ENCODE measurements around the gene DDX11. TPM values are rescaled to one million over a fixed set of nuclear protein-coding genes. Genes with fewer than 3 reads are reported as not detected.
"Not testable (repeated sequence)": the region's sequence is repeated elsewhere in the genome, so short reads cannot be mapped to it uniquely, and the experiment has no call there.

DDX11 gene
- polyA plus RNA-seq, 12 donors: 20.6 to 52.2 (median 30.5) TPM; not detected in 1

DNA sequence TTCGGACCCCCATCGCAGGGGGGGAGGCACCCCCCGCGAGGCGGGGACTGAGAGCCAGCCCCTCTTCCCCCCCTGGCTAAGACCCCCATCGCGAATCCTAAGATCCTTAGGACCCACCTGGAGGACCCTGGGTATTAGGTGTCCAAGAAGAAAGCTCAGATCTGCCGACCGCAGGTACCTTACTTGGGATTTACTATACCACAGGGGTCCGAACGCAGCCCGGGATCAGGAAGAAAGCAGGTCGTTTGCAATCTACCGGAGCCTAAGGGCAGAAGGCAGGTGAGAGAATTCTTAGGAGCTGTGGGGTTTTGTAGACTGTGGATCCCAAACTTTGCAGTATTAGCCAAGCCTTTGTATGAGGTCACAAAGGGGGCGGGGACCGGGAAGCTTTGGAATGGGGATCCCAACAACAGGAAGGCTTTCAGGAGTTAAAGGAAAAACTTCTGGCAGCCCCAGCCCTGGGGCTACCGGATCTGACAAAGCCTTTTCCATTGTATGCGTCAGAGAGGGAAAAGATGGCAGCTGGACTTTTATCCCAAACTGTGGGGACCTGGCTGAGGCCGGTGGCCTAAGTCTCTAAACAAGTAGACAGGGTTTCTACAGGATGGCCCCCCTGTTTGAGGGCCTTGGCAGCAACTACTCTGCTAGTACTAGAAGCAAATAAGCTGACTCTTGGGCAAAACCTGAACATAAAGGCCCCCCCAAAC is 47.5 kb downstream of the DDX11 start:
- not testable (repeated sequence) for DNase-seq

DNA sequence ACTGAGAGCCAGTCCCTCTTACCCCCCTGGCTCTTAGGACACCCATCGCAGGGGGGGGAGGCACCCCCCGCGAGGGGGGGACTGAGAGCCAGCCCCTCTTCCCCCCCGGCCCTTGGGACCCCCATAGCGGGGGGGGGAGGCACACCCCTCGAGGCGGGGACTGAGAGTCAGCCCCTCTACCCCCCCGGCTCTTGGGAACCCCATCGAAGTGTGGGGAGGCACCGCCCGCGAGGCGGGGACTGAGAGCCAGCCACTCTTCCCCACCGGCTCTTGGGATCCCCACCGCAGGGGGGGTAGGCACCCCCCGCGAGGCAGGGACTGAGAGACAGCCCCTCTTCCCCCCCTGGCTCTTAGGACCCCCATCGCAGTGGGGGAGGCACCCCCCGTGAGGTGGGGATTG is 48.8 kb downstream of the DDX11 start:
- DNase-seq: no peak

- DNase-seq: not testable (repeated sequence)
Measured at GRCh38 chr12:31124158-31124557, 50.5 kb downstream of the DDX11 start.

DNA sequence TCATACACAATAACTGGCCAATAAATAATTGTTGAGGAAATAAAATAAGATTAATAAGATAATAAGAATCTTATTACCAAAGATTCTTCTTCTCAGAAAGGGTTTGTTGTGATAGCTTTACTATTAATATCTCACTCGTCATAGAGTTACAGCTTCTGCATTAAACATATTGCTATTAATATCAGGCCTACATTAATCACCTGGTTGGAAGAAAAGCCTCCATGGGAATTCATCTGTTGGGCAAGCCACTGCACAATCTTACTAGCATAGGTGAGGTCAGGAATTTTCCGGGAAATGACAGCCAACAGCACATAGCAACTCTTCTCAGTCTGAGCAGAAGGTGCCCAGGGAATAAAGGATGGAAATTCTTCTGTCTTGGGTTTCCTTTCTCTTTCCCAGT is 51.5 kb downstream of the DDX11 start:
- DNase-seq: not testable (repeated sequence)

DNA sequence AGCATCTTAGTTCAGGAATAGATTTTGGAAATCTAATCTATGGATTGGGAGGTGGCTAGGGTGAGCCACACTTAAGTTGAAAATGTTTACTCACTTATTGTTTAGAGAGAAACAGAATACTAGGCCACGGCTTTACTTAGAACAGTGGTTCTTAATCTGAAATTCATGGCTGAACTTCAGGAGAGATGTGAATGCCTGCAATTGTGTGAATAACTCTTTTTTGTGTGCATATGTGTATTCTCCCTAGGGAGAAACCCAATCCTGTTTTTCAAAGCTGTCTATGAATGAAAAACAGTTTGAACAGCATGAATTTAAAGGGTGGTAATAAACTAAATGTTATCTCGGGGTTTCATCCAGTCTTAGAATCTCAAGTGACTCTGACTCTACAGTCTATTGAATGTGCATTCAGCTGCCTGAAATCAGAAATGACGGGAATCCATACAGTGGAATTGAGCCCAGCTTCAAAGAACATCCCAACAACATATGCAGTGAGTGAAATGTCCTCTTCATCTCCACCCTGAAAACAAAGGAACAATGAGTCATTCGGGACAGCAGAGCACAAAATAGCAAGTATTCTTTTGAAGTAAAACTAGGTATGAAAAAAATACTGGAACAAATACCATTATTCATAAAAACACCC is 53.7 kb downstream of the DDX11 start:
- DNase-seq: not testable (repeated sequence)

DNA sequence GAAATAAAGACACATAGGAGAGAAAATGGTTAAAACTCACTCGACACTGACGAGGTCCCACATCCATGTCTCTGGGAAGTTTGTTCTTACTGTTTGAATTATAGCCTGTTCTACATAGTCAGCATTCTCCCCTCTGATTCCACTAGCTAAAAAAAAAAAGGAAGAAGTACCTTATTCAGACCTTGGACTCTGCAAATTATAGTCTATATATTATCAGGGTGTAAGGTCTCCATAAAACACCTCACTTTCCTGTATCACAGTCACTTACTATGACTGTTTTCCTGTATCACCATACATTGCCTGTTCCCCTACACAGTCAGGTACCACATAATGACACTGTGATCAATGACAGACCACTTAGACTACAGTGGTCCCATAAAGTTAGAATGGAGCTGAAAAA is 62.9 kb downstream of the DDX11 start:
- not testable (repeated sequence) for DNase-seq

DNA sequence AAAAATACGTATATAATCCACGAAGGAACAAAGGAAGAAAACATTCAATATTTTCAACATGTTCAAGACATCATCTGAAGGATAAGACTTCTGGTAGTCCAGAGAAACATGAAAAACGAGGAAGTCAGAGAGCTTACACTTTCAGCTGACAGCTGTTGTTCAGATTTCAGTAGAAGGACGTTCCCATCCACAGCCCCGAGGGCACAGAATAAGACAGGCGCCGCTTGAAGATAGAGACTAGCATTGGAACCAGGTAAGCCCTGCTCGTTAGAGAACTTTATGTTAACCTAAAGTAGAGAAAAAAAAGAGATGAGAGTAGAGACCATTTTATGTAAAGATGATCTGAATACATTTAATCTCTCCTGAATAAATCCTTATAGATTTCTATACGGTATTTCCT is 71.1 kb downstream of the DDX11 start:
- not testable (repeated sequence) for DNase-seq

DNA sequence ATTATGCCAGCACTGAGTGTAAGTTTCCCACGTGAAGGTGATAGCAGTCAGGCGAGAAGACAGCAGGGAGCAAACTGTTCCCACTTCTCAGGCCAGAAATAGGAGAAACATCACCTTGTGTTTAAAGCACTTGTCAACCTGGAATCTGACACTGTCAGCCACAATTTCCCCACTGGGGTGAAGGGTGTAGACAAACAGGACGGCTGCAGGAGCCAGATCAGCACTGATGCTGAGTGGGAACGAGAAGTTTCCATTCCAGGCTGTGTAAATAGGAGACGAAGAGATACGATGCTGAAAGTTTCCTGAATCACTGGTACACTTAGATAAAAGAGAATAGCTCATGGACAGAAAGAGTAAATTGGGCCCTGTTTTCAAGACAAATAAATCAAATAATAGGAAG is 71.6 kb downstream of the DDX11 start:
- not testable (repeated sequence) for DNase-seq

DNA sequence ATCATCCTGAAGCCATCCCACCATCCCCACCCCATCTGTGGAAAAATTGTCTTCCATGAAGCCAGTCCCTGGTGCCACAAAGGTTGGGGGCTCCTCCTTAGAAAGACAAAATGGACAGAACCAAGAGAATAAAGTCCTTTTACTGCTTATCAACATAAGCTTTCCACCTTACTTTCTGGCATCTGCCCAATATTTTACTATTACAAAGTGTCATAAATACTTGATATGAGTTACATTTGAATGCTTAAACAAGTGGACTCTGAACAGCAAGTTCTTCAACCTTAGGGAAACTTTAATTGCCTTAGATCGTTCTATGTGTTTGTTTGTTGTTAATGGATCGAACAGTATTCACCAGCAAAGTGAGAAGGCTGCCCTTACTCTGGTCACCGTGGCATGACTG is 73.8 kb downstream of the DDX11 start:
- not testable (repeated sequence) for DNase-seq

DNA sequence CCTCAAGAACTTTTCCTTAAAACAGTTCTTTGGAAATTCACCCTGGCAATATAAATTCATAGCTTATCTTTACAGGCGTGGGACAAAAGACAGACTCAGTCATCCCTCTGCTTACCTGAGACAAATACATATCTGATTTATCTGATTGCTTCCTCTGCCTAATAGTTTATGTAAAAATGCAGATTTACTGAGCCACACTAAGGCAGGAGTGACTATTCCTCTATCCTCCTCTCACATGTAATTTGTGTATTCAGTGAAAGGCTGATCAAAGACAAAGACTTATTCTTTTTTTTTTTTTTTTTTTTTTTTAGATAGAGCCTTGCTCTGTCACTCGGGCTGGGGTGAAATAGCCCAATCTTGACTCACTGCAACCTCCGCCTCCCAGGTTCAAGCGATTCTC is 77.1 kb downstream of the DDX11 start:
- DNase-seq: not testable (repeated sequence)

Other genes starting within 250 kb of the DDX11 start
- 10 to 100 TPM in 2 of 12 donors, 1 to 10 TPM in 9, not detected in 1; 5.3 to 22.9 (median 7.9) TPM for gene TSPAN11, start 147.1 kb upstream of the DDX11 start, polyA plus RNA-seq (ENCODE audit: insufficient read length in 12 of 12)

Data from muscle of arm (tissue), 12 donors.